T-helper 1 cell treated with Interleukin-12 subunit alpha and Interleukin-12 subunit beta and Interleukin-4 antibody, amounts not matched to agents 30 ng/mL and 1 ng/mL, for 36 hours (primary cell): ENCODE results near the gene LHFPL6. TPM values are rescaled to one million over a fixed set of nuclear protein-coding genes. Genes with fewer than 3 reads are reported as not detected.

Experiments
- intact Hi-C: fragments of 100-400 bp; cut with micrococcal nuclease; formaldehyde crosslinking; loops from one replicate; pipeline ENCODE4 v1.15.1; 2024
- total RNA-seq: library from RNA; stranded (reverse); gene quantifications from 2 replicates; pipeline ENCODE4 v1.2.3, GENCODE V29; 2022

Gene LHFPL6
- total RNA-seq, 1 donor from 2014 or later, result 1.2 TPM

- intact Hi-C loops, result no loop called here
Measured at GRCh38 chr13:39313721-39314120, 289.3 kb downstream of the LHFPL6 start.

GRCh38 chr13:39312596-39312995 is 290.4 kb downstream of the LHFPL6 start:
- intact Hi-C loops, result no loop called here

GRCh38 chr13:39311619-39312018 is 291.4 kb downstream of the LHFPL6 start:
- intact Hi-C loops, result no loop called here

GRCh38 chr13:39310961-39311360 is 292.0 kb downstream of the LHFPL6 start:
- intact Hi-C loops, result no loop called here

GRCh38 chr13:39306639-39307589 is 296.1 kb downstream of the LHFPL6 start:
- intact Hi-C loops, result no loop called here

- intact Hi-C loops, result no loop called here
Measured at GRCh38 chr13:39302820-39303219, 300.2 kb downstream of the LHFPL6 start.

GRCh38 chr13:39298951-39299350 is 304.0 kb downstream of the LHFPL6 start:
- intact Hi-C loops, result no loop called here

GRCh38 chr13:39297664-39298171 is 305.3 kb downstream of the LHFPL6 start:
- intact Hi-C loops, result no loop called here

- intact Hi-C loops, result no loop called here
Measured at GRCh38 chr13:39297023-39297422, 306.0 kb downstream of the LHFPL6 start.

GRCh38 chr13:39296193-39296592 is 306.8 kb downstream of the LHFPL6 start:
- intact Hi-C loops, result no loop called here

Other genes with a start within 250 kb of the LHFPL6 start
- gene COG6, start 52.5 kb upstream of the LHFPL6 start, total RNA-seq, result 23.2 and 26.8 TPM in 2 replicates